CD4-positive, alpha-beta T cell (primary cell): ENCODE data around the gene PPL. TPM values are rescaled to one million over a fixed set of nuclear protein-coding genes. Genes with fewer than 3 reads are reported as not detected.

Source experiments
- ATAC-seq: fragments of 200-7000 bp; cut with Tn5 transposase; one replicate; pipeline ENCODE4 v1.10.0; 2022; ENCODE audit warnings: mild to moderate bottlenecking; ENCODE audit not compliant: poor library complexity
- CTCF ChIA-PET: fragments of 350-600 bp; sonication (Branson Sonifier 250); formaldehyde crosslinking; loops from one replicate; lab custom pipeline; 2021; ENCODE audit warnings: antibody characterized with exemption, inconsistent platforms; lab: Charles Lee
- POLR2A ChIA-PET: fragments of 350-600 bp; sonication (Branson Sonifier 250); formaldehyde crosslinking; loops from one replicate; lab custom pipeline; 2021; ENCODE audit warnings: antibody characterized with exemption, inconsistent platforms; lab: Charles Lee
- DNase-seq, 14 experiments: peaks; one replicate each; pipeline ENCODE4 v3.0.0-alpha.2; 2013 to 2020; ENCODE audit warnings: mixed read lengths in 2 of 14
- H3K27ac ChIP-seq, 2 donors: one replicate each; pipeline versions ENCODE4 v1.5.1 to v1.7.0; 2013; ENCODE audit warnings: low read length in 2 of 2, low read depth in 1 of 2, mild to moderate bottlenecking in 1 of 2
- H3K27me3 ChIP-seq, 2 experiments: 1 replicate in 1 of 2; 2 replicates in 1 of 2; pipeline versions ENCODE4 v1.6.1 to v1.7.0; 2013; ENCODE audit warnings: low read length in 2 of 2, control low read depth in 1 of 2, mild to moderate bottlenecking in 1 of 2, moderate library complexity in 1 of 2; ENCODE audit not compliant: insufficient read depth in 2 of 2, control insufficient read depth in 1 of 2
- H3K36me3 ChIP-seq: one replicate; pipeline ENCODE4 v1.6.1; 2013; ENCODE audit warnings: low read length, control low read depth; ENCODE audit not compliant: insufficient read depth
- H3K4me1 ChIP-seq: one replicate; pipeline ENCODE4 v1.6.1; 2013; ENCODE audit warnings: low read length, control low read depth; ENCODE audit not compliant: insufficient read depth
- H3K4me3 ChIP-seq: one replicate; pipeline ENCODE4 v1.5.1; 2013; ENCODE audit warnings: mild to moderate bottlenecking, low read length, moderate library complexity
- H3K9me3 ChIP-seq, 2 experiments: 1 replicate in 1 of 2; 2 replicates in 1 of 2; pipeline versions ENCODE4 v1.6.1 to v1.7.0; 2013; ENCODE audit warnings: low read length in 2 of 2, mild to moderate bottlenecking in 2 of 2, control low read depth in 1 of 2, moderate library complexity in 1 of 2; ENCODE audit not compliant: control insufficient read depth in 1 of 2, insufficient read depth in 1 of 2
- H3K27ac Mint-ChIP-seq: one replicate; pipeline ENCODE4 v1.8.0; 2020; ENCODE audit warnings: mixed read lengths
- H3K27me3 Mint-ChIP-seq: one replicate; pipeline ENCODE4 v1.8.0; 2021; ENCODE audit warnings: mixed read lengths
- H3K36me3 Mint-ChIP-seq: one replicate; pipeline ENCODE4 v1.8.0; 2021; ENCODE audit warnings: low read depth, mixed read lengths
- H3K4me1 Mint-ChIP-seq: one replicate; pipeline ENCODE4 v1.8.0; 2021; ENCODE audit warnings: low read depth, mixed read lengths
- H3K4me3 Mint-ChIP-seq: one replicate; pipeline ENCODE4 v1.8.0; 2020; ENCODE audit warnings: mild to moderate bottlenecking, mixed read lengths
- H3K9me3 Mint-ChIP-seq: one replicate; pipeline ENCODE4 v1.8.0; 2020; ENCODE audit warnings: mixed read lengths
- intact Hi-C, 2 experiments: fragments of 100-400 bp; cut with DNase I in 1 of 2; cut with micrococcal nuclease in 1 of 2; formaldehyde crosslinking; loops; one replicate each; pipeline versions ENCODE4 v1.15.1 to v1.9.0; 2023 to 2025; cut with DNase I, micrococcal nuclease
- total RNA-seq, 174 experiments: library from RNA in 2 of 174; stranded (reverse) in 2 of 174; gene quantifications; one replicate each; pipeline ENCODE4 v1.2.3 and lab custom pipeline; 2021 to 2026
- TF ChIP-seq, protein P1 (sequence below): fragments of 200-600 bp; IDR thresholded peaks from one replicate; pipeline ENCODE4 v1.8.0; 2022; ENCODE audit warnings: antibody characterized with exemption, mild to moderate bottlenecking

PPL gene
- total RNA-seq, 2 experiments from 2014 or later = not detected

DNA sequence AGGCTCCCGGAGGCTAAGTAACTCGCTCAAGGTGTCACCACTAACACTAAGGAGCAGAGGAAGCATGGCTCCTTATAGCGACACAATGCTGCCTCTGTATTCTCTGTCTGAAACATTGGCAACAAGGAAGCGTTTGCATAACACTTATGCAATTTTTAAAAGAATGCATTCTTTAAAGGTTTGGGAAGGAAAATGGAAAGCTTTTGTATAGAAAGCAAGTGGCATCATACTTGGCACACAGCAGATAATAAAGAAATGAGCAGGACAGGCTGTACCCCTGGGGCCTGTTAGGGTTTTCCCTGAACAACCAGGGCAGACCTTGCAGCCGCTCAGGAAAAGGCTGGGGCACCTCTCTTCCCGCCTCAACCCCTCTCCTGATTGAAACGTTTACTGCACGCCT lies 36.9 kb downstream of the PPL start:
- ChIA-PET POLR2A (no interaction called here), CTCF (no interaction called here)
- TF ChIP-seq, protein P1, sequence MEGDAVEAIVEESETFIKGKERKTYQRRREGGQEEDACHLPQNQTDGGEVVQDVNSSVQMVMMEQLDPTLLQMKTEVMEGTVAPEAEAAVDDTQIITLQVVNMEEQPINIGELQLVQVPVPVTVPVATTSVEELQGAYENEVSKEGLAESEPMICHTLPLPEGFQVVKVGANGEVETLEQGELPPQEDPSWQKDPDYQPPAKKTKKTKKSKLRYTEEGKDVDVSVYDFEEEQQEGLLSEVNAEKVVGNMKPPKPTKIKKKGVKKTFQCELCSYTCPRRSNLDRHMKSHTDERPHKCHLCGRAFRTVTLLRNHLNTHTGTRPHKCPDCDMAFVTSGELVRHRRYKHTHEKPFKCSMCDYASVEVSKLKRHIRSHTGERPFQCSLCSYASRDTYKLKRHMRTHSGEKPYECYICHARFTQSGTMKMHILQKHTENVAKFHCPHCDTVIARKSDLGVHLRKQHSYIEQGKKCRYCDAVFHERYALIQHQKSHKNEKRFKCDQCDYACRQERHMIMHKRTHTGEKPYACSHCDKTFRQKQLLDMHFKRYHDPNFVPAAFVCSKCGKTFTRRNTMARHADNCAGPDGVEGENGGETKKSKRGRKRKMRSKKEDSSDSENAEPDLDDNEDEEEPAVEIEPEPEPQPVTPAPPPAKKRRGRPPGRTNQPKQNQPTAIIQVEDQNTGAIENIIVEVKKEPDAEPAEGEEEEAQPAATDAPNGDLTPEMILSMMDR = no peak
- intact Hi-C loops = no loop called here
- H3K27ac ChIP-seq = no peak overlapping the region
- peaks cover 0 to 5% of the 10 kb centered on the region in 2 experiments for H3K27me3 ChIP-seq
- ATAC-seq (no peak), DNase-seq (no peak)
- H3K27ac Mint-ChIP-seq = no peak overlapping the region
- no peak overlapping the region for H3K4me3 Mint-ChIP-seq
- H3K9me3 ChIP-seq = peaks cover 0 to 22% of the 10 kb centered on the region in 2 experiments
- H3K9me3 Mint-ChIP-seq = no peaks in the 10 kb centered on the region
- no peaks in the 10 kb centered on the region for H3K4me1 ChIP-seq
- no peaks in the 10 kb centered on the region for H3K36me3 ChIP-seq
- H3K36me3 Mint-ChIP-seq = no peaks in the 10 kb centered on the region
- peaks cover 18% of the 10 kb centered on the region for H3K27me3 Mint-ChIP-seq
- H3K4me3 ChIP-seq = no peak overlapping the region
- no peaks in the 10 kb centered on the region for H3K4me1 Mint-ChIP-seq

- Histone ChIP-seq H3K36me3 (no peaks in the 10 kb centered on the region), H3K27ac (no peak overlapping the region), H3K4me1 (no peaks in the 10 kb centered on the region), H3K4me3 (no peak overlapping the region), H3K9me3 (peaks cover 0 to 22% of the 10 kb centered on the region in 2 experiments), H3K27me3 (peaks cover 0 to 5% of the 10 kb centered on the region in 2 experiments)
- TF ChIP-seq, protein P1 = no peak
- Mint-ChIP-seq H3K27ac (no peak overlapping the region), H3K4me1 (no peaks in the 10 kb centered on the region), H3K27me3 (peaks cover 18% of the 10 kb centered on the region), H3K9me3 (no peaks in the 10 kb centered on the region), H3K4me3 (no peak overlapping the region), H3K36me3 (no peaks in the 10 kb centered on the region)
- POLR2A ChIA-PET = no interaction called here
- CTCF ChIA-PET = no interaction called here
- no peak for ATAC-seq
- DNase-seq = no peak
- intact Hi-C loops = no loop called here
Observed at GRCh38 chr16:4899474-4899846, 37.5 kb downstream of the PPL start.

- Histone ChIP-seq H3K27me3 (peaks cover 0 to 5% of the 10 kb centered on the region in 2 experiments), H3K4me1 (no peaks in the 10 kb centered on the region), H3K27ac (no peak overlapping the region), H3K36me3 (no peaks in the 10 kb centered on the region), H3K9me3 (peaks cover 0 to 22% of the 10 kb centered on the region in 2 experiments), H3K4me3 (no peak overlapping the region)
- DNase-seq (no peak), ATAC-seq (no peak)
- no peak overlapping the region for H3K4me3 Mint-ChIP-seq
- H3K36me3 Mint-ChIP-seq = no peaks in the 10 kb centered on the region
- ChIA-PET POLR2A (no interaction called here), CTCF (no interaction called here)
- no peaks in the 10 kb centered on the region for H3K9me3 Mint-ChIP-seq
- intact Hi-C loops = no loop called here
- H3K27ac Mint-ChIP-seq = no peak overlapping the region
- peaks cover 13% of the 10 kb centered on the region for H3K27me3 Mint-ChIP-seq
- TF ChIP-seq, protein P1 = no peak
- H3K4me1 Mint-ChIP-seq = no peaks in the 10 kb centered on the region
Observed at GRCh38 chr16:4898811-4899473, 38.0 kb downstream of the PPL start.
